ENCODE data around the gene ACTN4. TPM values are rescaled to one million over a fixed set of nuclear protein-coding genes. Genes with fewer than 3 reads are reported as not detected.

The ACTN4 gene
- total and polyA plus RNA-seq, 10 of the 15 experiments (the other 5 are each of a cell fraction or from before 2014, with no cell fraction given): 2.4 to 293 (median 72.5) TPM

DNA sequence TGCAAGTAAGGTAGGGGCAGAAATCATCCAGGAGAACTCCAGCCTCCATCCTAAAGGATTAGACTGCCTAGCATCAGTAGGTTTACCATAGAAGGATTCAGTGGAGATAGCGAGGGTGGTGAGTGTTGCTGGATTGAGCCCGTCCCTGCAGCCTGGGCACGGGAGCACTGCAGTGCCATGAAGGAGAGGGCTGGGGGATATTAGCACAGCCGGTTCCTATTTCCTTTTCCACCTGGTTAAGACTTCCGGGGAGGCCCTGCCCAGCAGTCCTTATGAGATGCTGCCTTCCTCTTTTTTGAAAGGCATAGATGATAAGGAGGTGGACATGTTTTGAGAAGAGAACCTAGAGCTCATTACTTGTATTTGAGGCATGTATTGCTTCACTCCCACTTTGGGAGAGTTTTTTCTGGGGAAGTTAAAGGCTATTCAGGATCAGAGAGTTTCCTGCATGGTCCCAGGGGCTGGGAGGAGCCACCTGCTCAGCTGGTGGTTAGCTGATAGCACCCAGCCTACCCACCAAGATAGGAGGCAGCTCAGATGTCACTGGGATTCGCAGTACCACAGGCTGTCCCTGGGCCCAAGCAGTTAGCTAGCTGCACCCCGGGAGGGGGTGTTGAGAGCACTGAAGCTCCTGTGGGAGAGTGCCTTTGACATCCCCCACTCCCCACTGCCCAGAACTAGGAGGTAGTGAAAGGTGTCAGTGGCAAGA is 17.2 kb downstream of the ACTN4 start (continued):
- TF ChIP-seq ZNF207 (IDR thresholded peaks at IDR 0.05; ENCODE audit: borderline replicate concordance): no peak

DNA sequence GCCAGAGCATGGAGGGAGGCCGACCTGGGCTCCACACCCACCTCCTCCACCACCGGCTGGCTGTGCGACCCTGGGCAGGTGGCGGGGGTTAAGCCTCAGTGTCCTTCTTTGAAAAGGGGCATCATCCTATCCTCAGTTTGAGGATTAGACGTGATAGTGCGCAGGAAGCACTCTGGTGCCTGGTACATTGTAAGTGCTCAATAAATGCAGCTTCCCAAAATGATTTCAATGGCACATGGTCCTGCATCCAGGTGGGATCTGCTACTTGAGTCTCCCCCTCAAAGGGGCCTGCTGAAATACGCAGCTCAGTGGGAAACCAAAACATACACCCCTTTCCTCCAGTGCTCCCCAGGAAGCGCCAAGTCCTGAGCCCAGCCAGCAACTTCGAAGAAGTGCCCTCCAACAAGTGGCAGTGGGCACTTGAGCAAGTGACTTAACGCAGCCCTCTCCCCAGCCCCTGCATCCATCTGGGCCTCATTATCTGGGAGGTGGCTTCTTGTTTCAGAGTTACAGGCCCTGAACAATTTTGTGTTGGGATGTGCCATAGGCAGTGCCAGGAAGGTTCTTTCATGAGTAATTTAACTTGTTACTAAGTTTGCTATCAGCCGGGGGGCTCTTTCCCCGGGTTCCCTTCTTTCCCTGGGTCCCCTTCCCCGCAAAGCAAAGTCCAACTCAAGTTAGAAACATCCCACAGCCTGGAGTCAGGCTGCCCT is 17.9 kb downstream of the ACTN4 start:
- FAIRE-seq: no peak
- Histone ChIP-seq H2AFZ (ENCODE audit: control insufficient read depth, low read depth, low read length) (no peak overlapping the region), H3K36me3 (ENCODE audit: control insufficient read depth in 2 of 2, insufficient read depth in 2 of 2, low read length in 1 of 2) (peaks cover 7 to 13% of the 10 kb centered on the region in 2 experiments), H3K9ac (ENCODE audit: control insufficient read depth, insufficient read depth, low read length) (no peak overlapping the region), H3K4me2 (ENCODE audit: control insufficient read depth, insufficient read depth) (no peak overlapping the region), H3K27ac (ENCODE audit: control insufficient read depth, insufficient read depth) (no peak overlapping the region), H4K20me1 (ENCODE audit: control insufficient read depth, insufficient read depth) (no peaks in the 10 kb centered on the region; the same call in 1 of the 2 replicates), H3K9me3 (replicated peaks; ENCODE audit: control insufficient read depth, insufficient read depth, low read length) (no peaks in the 10 kb centered on the region), H3K27me3 (replicated peaks in 1 of 2; ENCODE audit: control insufficient read depth in 2 of 2, insufficient read depth in 2 of 2, low read length in 1 of 2) (no peaks in the 10 kb centered on the region), H3K79me2 (ENCODE audit: control insufficient read depth, insufficient read depth, low read length) (peaks cover 84% of the 10 kb centered on the region), H3K4me1 (ENCODE audit: control insufficient read depth, insufficient read depth, low read length) (peaks cover 52% of the 10 kb centered on the region), H3K4me3 (no peak overlapping the region)
- ATAC-seq: no peak
- RAD21 ChIA-PET (ENCODE audit: unreplicated experiment): no interaction called here
- WGBS (ENCODE audit: insufficient coverage, insufficient replicate concordance, low lambda C conversion rate, missing lambda C conversion rate): 72% methylated on average over 13 of the region's 13 CpGs
- CTCF ChIA-PET: no interaction called here
- in situ Hi-C loops (cut with MboI): no loop called here
- POLR2A ChIA-PET: no interaction called here
- intact Hi-C loops (cut with micrococcal nuclease; ENCODE audit: unreplicated experiment): no loop called here
- SMC1A ChIA-PET (ENCODE audit: uncharacterized antibody, unreplicated experiment): interaction anchor here (1.1 kb wide), 1 partner anchor 122 kb away, joined by 3 read pairs; no protein-coding TSS in a partner anchor
- no peak for DNase-seq (ENCODE audit: low read depth, low spot score)
- no TSS peak for BruUV-seq (replicated peaks)
- no peak for TF ChIP-seq CEBPB (IDR thresholded peaks at IDR 0.05; ENCODE audit: borderline replicate concordance in 1 of 2, low read depth in 2 of 2, low read length in 2 of 2)
- no peak for TF ChIP-seq CHD4 (IDR thresholded peaks at IDR 0.05)
- TF ChIP-seq TCF3 (IDR thresholded peaks at IDR 0.05; ENCODE audit: borderline replicate concordance, insufficient read depth, low read depth, low read length): no peak
- TF ChIP-seq, protein P1, sequence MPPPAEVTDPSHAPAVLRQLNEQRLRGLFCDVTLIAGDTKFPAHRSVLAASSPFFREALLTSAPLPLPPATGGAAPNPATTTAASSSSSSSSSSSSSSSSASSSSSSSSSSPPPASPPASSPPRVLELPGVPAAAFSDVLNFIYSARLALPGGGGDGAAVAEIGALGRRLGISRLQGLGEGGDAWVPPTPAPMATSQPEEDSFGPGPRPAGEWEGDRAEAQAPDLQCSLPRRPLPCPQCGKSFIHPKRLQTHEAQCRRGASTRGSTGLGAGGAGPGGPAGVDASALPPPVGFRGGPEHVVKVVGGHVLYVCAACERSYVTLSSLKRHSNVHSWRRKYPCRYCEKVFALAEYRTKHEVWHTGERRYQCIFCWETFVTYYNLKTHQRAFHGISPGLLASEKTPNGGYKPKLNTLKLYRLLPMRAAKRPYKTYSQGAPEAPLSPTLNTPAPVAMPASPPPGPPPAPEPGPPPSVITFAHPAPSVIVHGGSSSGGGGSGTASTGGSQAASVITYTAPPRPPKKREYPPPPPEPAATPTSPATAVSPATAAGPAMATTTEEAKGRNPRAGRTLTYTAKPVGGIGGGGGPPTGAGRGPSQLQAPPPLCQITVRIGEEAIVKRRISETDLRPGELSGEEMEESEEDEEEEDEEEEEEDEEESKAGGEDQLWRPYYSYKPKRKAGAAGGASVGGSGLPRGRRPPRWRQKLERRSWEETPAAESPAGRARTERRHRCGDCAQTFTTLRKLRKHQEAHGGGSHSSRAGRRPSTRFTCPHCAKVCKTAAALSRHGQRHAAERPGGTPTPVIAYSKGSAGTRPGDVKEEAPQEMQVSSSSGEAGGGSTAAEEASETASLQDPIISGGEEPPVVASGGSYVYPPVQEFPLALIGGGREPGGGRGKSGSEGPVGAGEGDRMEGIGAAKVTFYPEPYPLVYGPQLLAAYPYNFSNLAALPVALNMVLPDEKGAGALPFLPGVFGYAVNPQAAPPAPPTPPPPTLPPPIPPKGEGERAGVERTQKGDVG (CRISPR knock-in tag; IDR thresholded peaks at IDR 0.05): no peak
- no peak for TF ChIP-seq MTA2 (IDR thresholded peaks at IDR 0.05; ENCODE audit: low read depth)
- TF ChIP-seq CBX5 (IDR thresholded peaks at IDR 0.05; ENCODE audit: low read depth): no peak
- no peak for TF ChIP-seq NR2C1 (IDR thresholded peaks at IDR 0.05)
- TF ChIP-seq CREB1 (IDR thresholded peaks at IDR 0.05; ENCODE audit: low read depth): no peak
- no peak for TF ChIP-seq SP1 (IDR thresholded peaks at IDR 0.05; ENCODE audit: low read depth, low read length)
- TF ChIP-seq, protein P2, sequence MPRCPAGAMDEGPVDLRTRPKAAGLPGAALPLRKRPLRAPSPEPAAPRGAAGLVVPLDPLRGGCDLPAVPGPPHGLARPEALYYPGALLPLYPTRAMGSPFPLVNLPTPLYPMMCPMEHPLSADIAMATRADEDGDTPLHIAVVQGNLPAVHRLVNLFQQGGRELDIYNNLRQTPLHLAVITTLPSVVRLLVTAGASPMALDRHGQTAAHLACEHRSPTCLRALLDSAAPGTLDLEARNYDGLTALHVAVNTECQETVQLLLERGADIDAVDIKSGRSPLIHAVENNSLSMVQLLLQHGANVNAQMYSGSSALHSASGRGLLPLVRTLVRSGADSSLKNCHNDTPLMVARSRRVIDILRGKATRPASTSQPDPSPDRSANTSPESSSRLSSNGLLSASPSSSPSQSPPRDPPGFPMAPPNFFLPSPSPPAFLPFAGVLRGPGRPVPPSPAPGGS (IDR thresholded peaks at IDR 0.05; ENCODE audit: borderline replicate concordance, insufficient read depth, low read depth, low read length, poor library complexity, severe bottlenecking): no peak
- TF ChIP-seq, protein P3, sequence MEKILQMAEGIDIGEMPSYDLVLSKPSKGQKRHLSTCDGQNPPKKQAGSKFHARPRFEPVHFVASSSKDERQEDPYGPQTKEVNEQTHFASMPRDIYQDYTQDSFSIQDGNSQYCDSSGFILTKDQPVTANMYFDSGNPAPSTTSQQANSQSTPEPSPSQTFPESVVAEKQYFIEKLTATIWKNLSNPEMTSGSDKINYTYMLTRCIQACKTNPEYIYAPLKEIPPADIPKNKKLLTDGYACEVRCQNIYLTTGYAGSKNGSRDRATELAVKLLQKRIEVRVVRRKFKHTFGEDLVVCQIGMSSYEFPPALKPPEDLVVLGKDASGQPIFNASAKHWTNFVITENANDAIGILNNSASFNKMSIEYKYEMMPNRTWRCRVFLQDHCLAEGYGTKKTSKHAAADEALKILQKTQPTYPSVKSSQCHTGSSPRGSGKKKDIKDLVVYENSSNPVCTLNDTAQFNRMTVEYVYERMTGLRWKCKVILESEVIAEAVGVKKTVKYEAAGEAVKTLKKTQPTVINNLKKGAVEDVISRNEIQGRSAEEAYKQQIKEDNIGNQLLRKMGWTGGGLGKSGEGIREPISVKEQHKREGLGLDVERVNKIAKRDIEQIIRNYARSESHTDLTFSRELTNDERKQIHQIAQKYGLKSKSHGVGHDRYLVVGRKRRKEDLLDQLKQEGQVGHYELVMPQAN (conservative IDR thresholded peaks at IDR 0.05): no peak
- TF ChIP-seq, protein P4, sequence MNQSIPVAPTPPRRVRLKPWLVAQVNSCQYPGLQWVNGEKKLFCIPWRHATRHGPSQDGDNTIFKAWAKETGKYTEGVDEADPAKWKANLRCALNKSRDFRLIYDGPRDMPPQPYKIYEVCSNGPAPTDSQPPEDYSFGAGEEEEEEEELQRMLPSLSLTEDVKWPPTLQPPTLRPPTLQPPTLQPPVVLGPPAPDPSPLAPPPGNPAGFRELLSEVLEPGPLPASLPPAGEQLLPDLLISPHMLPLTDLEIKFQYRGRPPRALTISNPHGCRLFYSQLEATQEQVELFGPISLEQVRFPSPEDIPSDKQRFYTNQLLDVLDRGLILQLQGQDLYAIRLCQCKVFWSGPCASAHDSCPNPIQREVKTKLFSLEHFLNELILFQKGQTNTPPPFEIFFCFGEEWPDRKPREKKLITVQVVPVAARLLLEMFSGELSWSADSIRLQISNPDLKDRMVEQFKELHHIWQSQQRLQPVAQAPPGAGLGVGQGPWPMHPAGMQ (IDR thresholded peaks at IDR 0.05; ENCODE audit: borderline replicate concordance): no peak

Data from GM12878 (cell line).